GM11168 (cell line): ENCODE results near the gene SLA2.
"Not testable (repeated sequence)": the region's sequence is repeated elsewhere in the genome, so short reads cannot be mapped to it uniquely, and the experiment has no call there.

Experiments used
- in situ Hi-C: fragments of 300-500 bp; cut with MboI; formaldehyde crosslinking; loops from one replicate; pipeline ENCODE4 v1.12.0; 2022; ENCODE audit warnings: low sequenced_read_pairs; ENCODE audit not compliant: unreplicated experiment

The SLA2 gene

GRCh38 chr20:36584018-36584481 lies 61.9 kb downstream of the SLA2 start:
- in situ Hi-C loops: no loop called here

GRCh38 chr20:36582821-36583220 lies 63.2 kb downstream of the SLA2 start:
- in situ Hi-C loops: no loop called here

- in situ Hi-C loops: no loop called here
Measured at GRCh38 chr20:36582322-36582721, 63.7 kb downstream of the SLA2 start.

GRCh38 chr20:36579996-36580545 lies 65.9 kb downstream of the SLA2 start:
- in situ Hi-C loops: no loop called here

- in situ Hi-C loops: no loop called here
Measured at GRCh38 chr20:36578356-36579041, 67.5 kb downstream of the SLA2 start.

- in situ Hi-C loops: no loop called here
Measured at GRCh38 chr20:36576081-36576445, 69.9 kb downstream of the SLA2 start.

GRCh38 chr20:36574366-36575135 lies 71.4 kb downstream of the SLA2 start:
- in situ Hi-C loops: no loop called here

- in situ Hi-C loops: no loop called here
Measured at GRCh38 chr20:36573798-36574365, 72.1 kb downstream of the SLA2 start.

- in situ Hi-C loops: no loop called here
Measured at GRCh38 chr20:36573103-36573797, 72.7 kb downstream of the SLA2 start, which contains the start of gene TGIF2. Gene TGIF2 (plus strand): TSS chr20:36573597. CDS start chr20:36578775, 5,178 bp downstream.

GRCh38 chr20:36572701-36573102 lies 73.3 kb downstream of the SLA2 start:
- in situ Hi-C loops: no loop called here

- in situ Hi-C loops: no loop called here
Measured at GRCh38 chr20:36571564-36572504, 74.2 kb downstream of the SLA2 start.

- in situ Hi-C loops: no loop called here
Measured at GRCh38 chr20:36569847-36570429, 76.1 kb downstream of the SLA2 start.

- in situ Hi-C loops: no loop called here
Measured at GRCh38 chr20:36565520-36565919, 80.5 kb downstream of the SLA2 start.

GRCh38 chr20:36564726-36565121 lies 81.3 kb downstream of the SLA2 start:
- in situ Hi-C loops: not testable (repeated sequence)

- in situ Hi-C loops: not testable (repeated sequence)
Measured at GRCh38 chr20:36564078-36564725, 81.8 kb downstream of the SLA2 start.

GRCh38 chr20:36563374-36563773 lies 82.6 kb downstream of the SLA2 start:
- in situ Hi-C loops: no loop called here

GRCh38 chr20:36562724-36563123 lies 83.3 kb downstream of the SLA2 start:
- in situ Hi-C loops: no loop called here
